Heart left ventricle (tissue), 16 donors: Measurements from ENCODE around the gene PJVK. TPM values are rescaled to one million over a fixed set of nuclear protein-coding genes. Genes with fewer than 3 reads are reported as not detected.
A peak's percentile ranks its signal among the peaks of the same experiment; 100 is the strongest.

Experiments
- ATAC-seq, 4 donors: fragments of 200-7000 bp; cut with Tn5 transposase; one replicate each; pipeline ENCODE4 v1.9.1; 2020 to 2022; ENCODE audit warnings: moderate library complexity in 4 of 4, mild to moderate bottlenecking in 3 of 4, moderate number of reproducible peaks in 1 of 4
- DNase-seq, 5 donors: peaks; one replicate each; pipeline ENCODE4 v3.0.0-alpha.2; 2020
- H3K27ac ChIP-seq, 12 donors: fragments of 200-600 bp; sonication (generic) in 4 of 12; one replicate each; pipeline versions ENCODE4 v1.5.0 to v1.8.0; 2016 to 2022; ENCODE audit warnings: mild to moderate bottlenecking in 2 of 12
- H3K27me3 ChIP-seq, 9 donors: fragments of 200-600 bp; sonication (generic) in 2 of 9; one replicate each; pipeline versions ENCODE4 v1.5.1 to v1.8.0; 2016 to 2022; ENCODE audit warnings: mild to moderate bottlenecking in 3 of 9
- H3K36me3 ChIP-seq, 9 donors: fragments of 200-600 bp; sonication (generic) in 2 of 9; one replicate each; pipeline versions ENCODE4 v1.5.0 to v1.8.0; 2018 to 2022; ENCODE audit warnings: mild to moderate bottlenecking in 2 of 9
- H3K4me1 ChIP-seq, 12 donors: fragments of 200-600 bp; sonication (generic) in 4 of 12; one replicate each; pipeline versions ENCODE4 v1.5.0 to v1.8.0; 2016 to 2022; ENCODE audit warnings: mild to moderate bottlenecking in 3 of 12
- H3K4me3 ChIP-seq, 12 donors: fragments of 200-600 bp; sonication (generic) in 4 of 12; one replicate each; pipeline versions ENCODE4 v1.5.0 to v1.8.0; 2017 to 2022; ENCODE audit warnings: mild to moderate bottlenecking in 9 of 12, moderate library complexity in 4 of 12
- H3K9me3 ChIP-seq, 12 donors: fragments of 200-600 bp; sonication (generic) in 4 of 12; one replicate each; pipeline versions ENCODE4 v1.5.0 to v1.8.0; 2016 to 2022; ENCODE audit warnings: mild to moderate bottlenecking in 1 of 12
- POLR2A ChIP-seq, 2 donors: fragments of 450-650 bp; IDR thresholded peaks; one replicate each; pipeline ENCODE4 v1.6.1; 2017; ENCODE audit warnings: antibody characterized with exemption in 2 of 2, mild to moderate bottlenecking in 2 of 2, moderate library complexity in 2 of 2
- WGBS, 4 donors: extraction: QIAGEN DNeasy Blood & Tissue Kit in 2 of 4; methylation state at CpG; one replicate each; pipeline versions ENCODE4 v1.1.5 to v1.1.7; 2013 to 2018; 5-methylcytosine and 5-hydroxymethylcytosine counted together
- intact Hi-C, 10 donors: fragments of 100-400 bp; cut with DNase I; formaldehyde crosslinking; loops; one replicate each; pipeline versions ENCODE4 v1.11.1 to v1.14.2; 2022
- long read RNA-seq, 3 donors: library from polyadenylated mRNA; unstranded; transcript quantifications; one replicate each; pipeline ENCODE4 v2.0.0, GENCODE V29; 2020 to 2021
- polyA plus RNA-seq, 2 donors: library from polyadenylated mRNA; stranded (reverse); fragments of 200-250 nt; gene quantifications; one replicate each; pipeline ENCODE4 v1.2.3, GENCODE V29; 2013
- total RNA-seq, 9 donors: library from RNA; depleted of rRNA in 2 of 9; stranded (reverse); fragments of >200 nt in 2 of 9; fragmentation: NEBNext Ultra II Directional in 3 of 9; extraction: Animal tissue kit (Norgen Biotek cat#: 25700) in 3 of 9; gene quantifications; one replicate each; pipeline versions ENCODE4 v1.1.0 to v1.2.4, GENCODE V29; 2016 to 2023
- TF ChIP-seq, protein P1 (sequence below), 12 donors: fragments of 200-600 bp; sonication (generic) in 4 of 12; IDR thresholded peaks; one replicate each; pipeline versions ENCODE4 v1.5.0 to v1.8.0; 2018 to 2022; ENCODE audit warnings: antibody characterized with exemption in 12 of 12, mild to moderate bottlenecking in 5 of 12
- donor health status: ischemic (EF 13 %, LVEDD 7.1; RV severe dilation, severe dysfunction).
- donor health status: healthy with polysubstance abuse.
- donor health status: DM: no; HTN: yes; CAD: no.
- donor health status: DM: no; HTN: no; CAD: no.
- donor health status: ischemic (EF 25% LVEDD 6.9; RV normal size, moderate dysfunction).
- donor health status: ischemic (EF 25% LVEDD 5.7; RV mildly dilated, moderate dysfunction).
- donor health status: healthy.
- donor health status: DM: yes; HTN: yes; CAD: no.
- donor health status: ischemic (EF 35%, LVEDD 5.7; RV mildly dilated, moderate dysfunction).
- donor health status: nonischemic (EF 11% LVEDD 7.7; RV severe dilation, severe dysfunction).
- donor health status: DM: yes; HTN: yes; CAD: no.
- donor health status: PGD.
- donor health status: ischemic (EF 29% LVEDD 5.4; RV normal size, mild dysfunction).
- donor health status: nonischemic (EF 23%, LVEDD 6.1; RV moderate dilation, normal function).

PJVK gene
- total RNA-seq (1 to 10 TPM in 5 of 9 donors, under 1 TPM in 3, not detected in 1; 0.48 to 1.7 (median 1.5) TPM), polyA plus RNA-seq (1 to 10 TPM in 1 of 2 donors, under 1 TPM in 1; 0.58 to 1.1 TPM)
- long read RNA-seq, donor 1, partial matches to known transcripts, result 0 of 1 reads
- long read RNA-seq, donor 1, other reads (novel, unspliced or antisense), result 1 of 1 reads
- long read RNA-seq, donor 2, partial matches to known transcripts, result 0 of 2 reads
- long read RNA-seq, donor 2, other reads (novel, unspliced or antisense), result 2 of 2 reads
- long read RNA-seq, donor 3, result 0 reads

DNA sequence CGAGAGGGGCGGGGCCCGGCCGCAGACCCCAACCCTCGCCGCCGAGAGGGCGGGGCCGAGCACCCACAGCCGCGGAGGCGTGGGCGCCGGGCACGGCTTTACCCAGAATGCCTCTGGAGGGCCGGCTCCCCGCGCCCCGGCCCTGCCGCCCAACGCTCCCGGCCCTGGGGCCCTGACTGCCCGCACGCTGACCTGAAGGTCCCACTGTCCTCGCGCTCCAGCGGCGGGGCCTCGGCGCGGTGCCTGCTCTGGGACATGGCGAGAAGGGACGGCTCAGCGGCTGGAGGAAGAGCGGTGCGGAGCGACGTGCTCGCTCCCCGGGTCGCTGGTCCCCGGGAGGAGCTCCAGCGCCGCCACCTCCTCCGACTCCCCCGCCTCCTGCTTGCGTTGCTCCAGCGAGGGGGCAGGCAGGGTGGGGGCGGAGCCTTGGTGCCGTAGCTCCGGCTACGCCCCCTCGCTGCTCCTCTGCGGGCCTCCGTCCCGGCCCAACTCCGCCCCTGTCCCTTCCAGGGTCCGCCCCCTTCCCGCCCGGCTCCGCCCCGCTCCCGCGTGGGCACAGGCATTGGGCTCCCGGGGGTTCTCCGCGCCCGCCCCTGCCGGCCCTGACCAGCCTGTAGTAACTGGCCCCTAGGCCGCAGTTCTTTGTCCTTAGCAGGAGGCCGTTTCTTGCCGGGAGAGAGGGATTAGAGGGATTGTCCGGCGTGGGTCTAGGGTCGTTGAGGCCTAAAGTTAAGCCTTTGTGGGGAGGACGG lies at the start of gene PJVK, which contains the start of gene PRKRA:
TSS of gene PJVK (plus strand) at position 605 of the 752 bp plus-strand sequence. CDS start 2,032 bp downstream, outside the sequence.
TSS of gene PRKRA (minus strand) at position 402 of the 752 bp plus-strand sequence. CDS start at position 257, 145 bp downstream.
- H3K4me3 ChIP-seq, result peak within 1 kb of the TSS; percentile 74 to 96 (median 90)
- intact Hi-C loops, result loop anchor here in 5 of 10 donors (1.0 to 5.0 kb wide), 4 partner anchors 28 to 71 kb away; partner anchors contain the start of gene FKBP7 (in 2 of the 5)
- peak; percentile 98 to 99 (median 98) for ATAC-seq
- peaks cover 0 to 29% (median 24%) of the 10 kb centered on the region in 9 donors for H3K36me3 ChIP-seq
- no peaks in the 10 kb centered on the region for H3K9me3 ChIP-seq
- H3K27me3 ChIP-seq, result no peaks in the 10 kb centered on the region
- peaks cover 0 to 35% (median 26%) of the 10 kb centered on the region in 12 donors for H3K4me1 ChIP-seq
- peak; percentile 97 to 99 (median 98) for DNase-seq
- peak; percentile 80 to 94 for TF ChIP-seq POLR2A (IDR thresholded peaks at IDR 0.05)
- TF ChIP-seq, protein P1, sequence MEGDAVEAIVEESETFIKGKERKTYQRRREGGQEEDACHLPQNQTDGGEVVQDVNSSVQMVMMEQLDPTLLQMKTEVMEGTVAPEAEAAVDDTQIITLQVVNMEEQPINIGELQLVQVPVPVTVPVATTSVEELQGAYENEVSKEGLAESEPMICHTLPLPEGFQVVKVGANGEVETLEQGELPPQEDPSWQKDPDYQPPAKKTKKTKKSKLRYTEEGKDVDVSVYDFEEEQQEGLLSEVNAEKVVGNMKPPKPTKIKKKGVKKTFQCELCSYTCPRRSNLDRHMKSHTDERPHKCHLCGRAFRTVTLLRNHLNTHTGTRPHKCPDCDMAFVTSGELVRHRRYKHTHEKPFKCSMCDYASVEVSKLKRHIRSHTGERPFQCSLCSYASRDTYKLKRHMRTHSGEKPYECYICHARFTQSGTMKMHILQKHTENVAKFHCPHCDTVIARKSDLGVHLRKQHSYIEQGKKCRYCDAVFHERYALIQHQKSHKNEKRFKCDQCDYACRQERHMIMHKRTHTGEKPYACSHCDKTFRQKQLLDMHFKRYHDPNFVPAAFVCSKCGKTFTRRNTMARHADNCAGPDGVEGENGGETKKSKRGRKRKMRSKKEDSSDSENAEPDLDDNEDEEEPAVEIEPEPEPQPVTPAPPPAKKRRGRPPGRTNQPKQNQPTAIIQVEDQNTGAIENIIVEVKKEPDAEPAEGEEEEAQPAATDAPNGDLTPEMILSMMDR (IDR thresholded peaks at IDR 0.05), result peak in 6 of 12 donors; percentile 3 to 43 (median 11)
- peak within 1 kb of the TSS; percentile 88 to 99 (median 98) for H3K27ac ChIP-seq
- WGBS, 4 donors, result 0 to 1% (median 1%) methylated on average over 11 to 76 of the region's 76 CpGs

- Histone ChIP-seq H3K4me3 (no peak overlapping the region), H3K4me1 (no peaks in the 10 kb centered on the region), H3K9me3 (no peaks in the 10 kb centered on the region), H3K27me3 (no peaks in the 10 kb centered on the region), H3K27ac (no peak overlapping the region), H3K36me3 (no peaks in the 10 kb centered on the region)
- no peak for ATAC-seq
- intact Hi-C loops, result no loop called here
- no peak for TF ChIP-seq POLR2A (IDR thresholded peaks at IDR 0.05)
- TF ChIP-seq, protein P1 (IDR thresholded peaks at IDR 0.05), result no peak
- 71 to 83% (median 76%) methylated on average over 6 of the region's 6 CpGs for WGBS, 4 donors
- DNase-seq, result no peak
Measured at GRCh38 chr2:178401994-178402437, 49.2 kb upstream of the PJVK start.

GRCh38 chr2:178403671-178404306 lies 47.4 kb upstream of the PJVK start:
- TF ChIP-seq, protein P1 (IDR thresholded peaks at IDR 0.05), result no peak
- no peak for TF ChIP-seq POLR2A (IDR thresholded peaks at IDR 0.05)
- Histone ChIP-seq H3K27ac (no peak overlapping the region), H3K9me3 (no peaks in the 10 kb centered on the region), H3K4me3 (no peak overlapping the region), H3K4me1 (no peaks in the 10 kb centered on the region), H3K27me3 (no peaks in the 10 kb centered on the region), H3K36me3 (no peaks in the 10 kb centered on the region)
- DNase-seq, result no peak
- intact Hi-C loops, result no loop called here
- WGBS, 4 donors, result 79 to 91% (median 81%) methylated on average over 3 of the region's 3 CpGs
- ATAC-seq, result no peak
